ENCODE results near the gene PUM1.

GRCh38 chr1:30953685-30954084 is 111.8 kb downstream of the PUM1 start:
- TF ChIP-seq, protein P1, sequence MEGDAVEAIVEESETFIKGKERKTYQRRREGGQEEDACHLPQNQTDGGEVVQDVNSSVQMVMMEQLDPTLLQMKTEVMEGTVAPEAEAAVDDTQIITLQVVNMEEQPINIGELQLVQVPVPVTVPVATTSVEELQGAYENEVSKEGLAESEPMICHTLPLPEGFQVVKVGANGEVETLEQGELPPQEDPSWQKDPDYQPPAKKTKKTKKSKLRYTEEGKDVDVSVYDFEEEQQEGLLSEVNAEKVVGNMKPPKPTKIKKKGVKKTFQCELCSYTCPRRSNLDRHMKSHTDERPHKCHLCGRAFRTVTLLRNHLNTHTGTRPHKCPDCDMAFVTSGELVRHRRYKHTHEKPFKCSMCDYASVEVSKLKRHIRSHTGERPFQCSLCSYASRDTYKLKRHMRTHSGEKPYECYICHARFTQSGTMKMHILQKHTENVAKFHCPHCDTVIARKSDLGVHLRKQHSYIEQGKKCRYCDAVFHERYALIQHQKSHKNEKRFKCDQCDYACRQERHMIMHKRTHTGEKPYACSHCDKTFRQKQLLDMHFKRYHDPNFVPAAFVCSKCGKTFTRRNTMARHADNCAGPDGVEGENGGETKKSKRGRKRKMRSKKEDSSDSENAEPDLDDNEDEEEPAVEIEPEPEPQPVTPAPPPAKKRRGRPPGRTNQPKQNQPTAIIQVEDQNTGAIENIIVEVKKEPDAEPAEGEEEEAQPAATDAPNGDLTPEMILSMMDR (conservative IDR thresholded peaks at IDR 0.05 in 1 of 2, IDR thresholded peaks at IDR 0.05 in 1 of 2; ENCODE audit: low read depth in 1 of 2, low read length in 2 of 2), result no peak
- no peak for TF ChIP-seq EZH2 (IDR thresholded peaks at IDR 0.05; ENCODE audit: low read length, missing control alignments)
